Astrocyte of the spinal cord (primary cell): ENCODE results near the gene DYNC2I2.

ENCODE experiments used
- DNase-seq: peaks from one replicate; pipeline ENCODE4 v3.0.0; 2011; ENCODE audit warnings: low read depth, low spot score
- H3K4me3 ChIP-seq: 2 replicates; pipeline ENCODE4 v1.5.1; 2011; ENCODE audit warnings: low read depth, mild to moderate bottlenecking, low read length, moderate library complexity
- CTCF ChIP-seq: IDR thresholded peaks from 2 replicates; pipeline ENCODE4 v1.5.1; 2012; ENCODE audit warnings: low read depth, mild to moderate bottlenecking, low read length, inconsistent platforms
- in situ Hi-C: cut with HindIII; loops from 2 replicates; pipeline ENCODE4 v1.10.0; 2017; ENCODE audit warnings: low sequenced_read_pairs

Gene DYNC2I2

GRCh38 chr9:128632066-128632465, 24.6 kb downstream of the DYNC2I2 start:
- no peak for TF ChIP-seq CTCF
- in situ Hi-C loops, result no loop called here

GRCh38 chr9:128631636-128632035, 25.0 kb downstream of the DYNC2I2 start:
- no peak for TF ChIP-seq CTCF
- in situ Hi-C loops, result no loop called here
- DNase-seq, result no peak
- no peak overlapping the region for H3K4me3 ChIP-seq

More at GRCh38 chr9:128632066-128632465, 24.6 kb downstream of the DYNC2I2 start:
- DNase-seq, result no peak
- H3K4me3 ChIP-seq, result no peak overlapping the region

GRCh38 chr9:128629852-128630545, 26.6 kb downstream of the DYNC2I2 start:
- no peak for DNase-seq
- in situ Hi-C loops, result no loop called here
- no peak for TF ChIP-seq CTCF
- H3K4me3 ChIP-seq, result no peak overlapping the region

- no peak for DNase-seq
- in situ Hi-C loops, result no loop called here
- no peak for TF ChIP-seq CTCF
- no peak overlapping the region for H3K4me3 ChIP-seq
Measured at GRCh38 chr9:128629136-128629535, 27.5 kb downstream of the DYNC2I2 start.

- H3K4me3 ChIP-seq, result no peak overlapping the region
- TF ChIP-seq CTCF, result no peak
- no peak for DNase-seq
- in situ Hi-C loops, result no loop called here
Measured at GRCh38 chr9:128628471-128629048, 28.1 kb downstream of the DYNC2I2 start.

- no peak for TF ChIP-seq CTCF
- no peak for DNase-seq
- H3K4me3 ChIP-seq, result no peak overlapping the region
- in situ Hi-C loops, result no loop called here
Measured at GRCh38 chr9:128627906-128628305, 28.7 kb downstream of the DYNC2I2 start.
